Neural cell (in vitro differentiated cells): ENCODE measurements around the gene QRFPR.

Experiments used
- EP300 ChIP-seq: fragments of 450-650 bp; conservative IDR thresholded peaks from 2 replicates; pipeline ENCODE4 v1.6.1; 2014; ENCODE audit warnings: antibody characterized with exemption, mild to moderate bottlenecking, moderate library complexity; ENCODE audit not compliant: poor library complexity, severe bottlenecking
- EZH2 ChIP-seq: fragments of 200-600, 300-800 bp; shearing (Covaris generic), sonication (generic); IDR thresholded peaks from 2 replicates; pipeline ENCODE4 v1.6.1; 2014; ENCODE audit warnings: antibody characterized with exemption, low read length, borderline replicate concordance, mild to moderate bottlenecking; ENCODE audit not compliant: insufficient read depth, poor library complexity, severe bottlenecking
- MXI1 ChIP-seq: fragments of 450-650 bp; conservative IDR thresholded peaks from 2 replicates; pipeline ENCODE4 v1.6.1; 2014; ENCODE audit warnings: antibody characterized with exemption, mild to moderate bottlenecking; ENCODE audit not compliant: poor library complexity, severe bottlenecking
- RAD21 ChIP-seq: fragments of 450-650 bp; conservative IDR thresholded peaks from 2 replicates; pipeline ENCODE4 v1.6.1; 2014; ENCODE audit warnings: antibody characterized with exemption, mild to moderate bottlenecking, moderate library complexity
- TF ChIP-seq, protein P1 (sequence below): fragments of 450-650 bp; IDR thresholded peaks from 2 replicates; pipeline ENCODE4 v1.5.1; 2014; ENCODE audit warnings: antibody characterized with exemption, mild to moderate bottlenecking, moderate library complexity; ENCODE audit not compliant: poor library complexity, severe bottlenecking
- TF ChIP-seq, protein P2 (sequence below): IDR thresholded peaks from 2 replicates; pipeline ENCODE4 v1.6.1; 2012; ENCODE audit warnings: borderline replicate concordance

DNA sequence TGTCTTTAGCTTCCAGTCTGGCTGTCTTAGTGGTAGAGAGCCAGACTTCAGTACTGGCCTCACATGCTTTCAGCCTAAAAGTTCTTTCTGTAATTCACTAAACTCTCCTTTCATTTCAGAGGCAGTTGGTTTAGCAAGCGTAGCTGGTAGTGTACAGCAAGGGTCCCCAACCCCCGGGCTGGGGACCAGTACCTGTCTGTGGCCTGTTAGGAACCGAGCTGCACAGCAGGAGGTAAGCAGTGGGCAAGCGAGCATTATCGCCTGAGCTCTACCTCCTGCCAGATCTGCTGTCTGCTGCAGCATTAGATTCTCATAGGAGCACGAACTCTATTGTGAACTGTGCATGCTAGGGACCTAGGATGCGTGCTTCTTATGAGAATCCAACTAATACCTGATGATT lies 72.0 kb downstream of the QRFPR start:
- TF ChIP-seq RAD21: no peak
- TF ChIP-seq, protein P1, sequence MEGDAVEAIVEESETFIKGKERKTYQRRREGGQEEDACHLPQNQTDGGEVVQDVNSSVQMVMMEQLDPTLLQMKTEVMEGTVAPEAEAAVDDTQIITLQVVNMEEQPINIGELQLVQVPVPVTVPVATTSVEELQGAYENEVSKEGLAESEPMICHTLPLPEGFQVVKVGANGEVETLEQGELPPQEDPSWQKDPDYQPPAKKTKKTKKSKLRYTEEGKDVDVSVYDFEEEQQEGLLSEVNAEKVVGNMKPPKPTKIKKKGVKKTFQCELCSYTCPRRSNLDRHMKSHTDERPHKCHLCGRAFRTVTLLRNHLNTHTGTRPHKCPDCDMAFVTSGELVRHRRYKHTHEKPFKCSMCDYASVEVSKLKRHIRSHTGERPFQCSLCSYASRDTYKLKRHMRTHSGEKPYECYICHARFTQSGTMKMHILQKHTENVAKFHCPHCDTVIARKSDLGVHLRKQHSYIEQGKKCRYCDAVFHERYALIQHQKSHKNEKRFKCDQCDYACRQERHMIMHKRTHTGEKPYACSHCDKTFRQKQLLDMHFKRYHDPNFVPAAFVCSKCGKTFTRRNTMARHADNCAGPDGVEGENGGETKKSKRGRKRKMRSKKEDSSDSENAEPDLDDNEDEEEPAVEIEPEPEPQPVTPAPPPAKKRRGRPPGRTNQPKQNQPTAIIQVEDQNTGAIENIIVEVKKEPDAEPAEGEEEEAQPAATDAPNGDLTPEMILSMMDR: no peak
- TF ChIP-seq, protein P2, sequence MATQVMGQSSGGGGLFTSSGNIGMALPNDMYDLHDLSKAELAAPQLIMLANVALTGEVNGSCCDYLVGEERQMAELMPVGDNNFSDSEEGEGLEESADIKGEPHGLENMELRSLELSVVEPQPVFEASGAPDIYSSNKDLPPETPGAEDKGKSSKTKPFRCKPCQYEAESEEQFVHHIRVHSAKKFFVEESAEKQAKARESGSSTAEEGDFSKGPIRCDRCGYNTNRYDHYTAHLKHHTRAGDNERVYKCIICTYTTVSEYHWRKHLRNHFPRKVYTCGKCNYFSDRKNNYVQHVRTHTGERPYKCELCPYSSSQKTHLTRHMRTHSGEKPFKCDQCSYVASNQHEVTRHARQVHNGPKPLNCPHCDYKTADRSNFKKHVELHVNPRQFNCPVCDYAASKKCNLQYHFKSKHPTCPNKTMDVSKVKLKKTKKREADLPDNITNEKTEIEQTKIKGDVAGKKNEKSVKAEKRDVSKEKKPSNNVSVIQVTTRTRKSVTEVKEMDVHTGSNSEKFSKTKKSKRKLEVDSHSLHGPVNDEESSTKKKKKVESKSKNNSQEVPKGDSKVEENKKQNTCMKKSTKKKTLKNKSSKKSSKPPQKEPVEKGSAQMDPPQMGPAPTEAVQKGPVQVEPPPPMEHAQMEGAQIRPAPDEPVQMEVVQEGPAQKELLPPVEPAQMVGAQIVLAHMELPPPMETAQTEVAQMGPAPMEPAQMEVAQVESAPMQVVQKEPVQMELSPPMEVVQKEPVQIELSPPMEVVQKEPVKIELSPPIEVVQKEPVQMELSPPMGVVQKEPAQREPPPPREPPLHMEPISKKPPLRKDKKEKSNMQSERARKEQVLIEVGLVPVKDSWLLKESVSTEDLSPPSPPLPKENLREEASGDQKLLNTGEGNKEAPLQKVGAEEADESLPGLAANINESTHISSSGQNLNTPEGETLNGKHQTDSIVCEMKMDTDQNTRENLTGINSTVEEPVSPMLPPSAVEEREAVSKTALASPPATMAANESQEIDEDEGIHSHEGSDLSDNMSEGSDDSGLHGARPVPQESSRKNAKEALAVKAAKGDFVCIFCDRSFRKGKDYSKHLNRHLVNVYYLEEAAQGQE: no peak
- no peak for TF ChIP-seq EZH2
- TF ChIP-seq MXI1: no peak
- no peak for TF ChIP-seq EP300
